Mesenchymal stem cell (in vitro differentiated cells and primary cell): ENCODE measurements around the gene CHEK2.

Experiments used
- DNase-seq: peaks from one replicate; pipeline ENCODE4 v3.0.0-alpha.2; 2013
- H2AFZ ChIP-seq: one replicate; pipeline ENCODE4 v1.6.1; 2013; ENCODE audit warnings: low read depth, mild to moderate bottlenecking, control low read depth, inconsistent platforms, low read length, moderate library complexity
- H2AK5ac ChIP-seq: 2 replicates; pipeline ENCODE4 v1.6.1; 2013; ENCODE audit warnings: low read length, moderate library complexity, mild to moderate bottlenecking, inconsistent platforms; ENCODE audit not compliant: severe bottlenecking
- H2BK120ac ChIP-seq: one replicate; pipeline ENCODE4 v1.6.1; 2013; ENCODE audit warnings: low read depth, mild to moderate bottlenecking, inconsistent platforms, low read length, moderate library complexity
- H2BK12ac ChIP-seq, 2 experiments: one replicate each; pipeline ENCODE4 v1.6.1; 2013; ENCODE audit warnings: inconsistent platforms in 2 of 2, low read length in 2 of 2, mild to moderate bottlenecking in 2 of 2, moderate library complexity in 2 of 2, control low read depth in 1 of 2
- H2BK15ac ChIP-seq: one replicate; pipeline ENCODE4 v1.6.1; 2013; ENCODE audit warnings: mild to moderate bottlenecking, low read depth, inconsistent platforms; ENCODE audit not compliant: poor library complexity, severe bottlenecking
- H2BK5ac ChIP-seq: 2 replicates; pipeline ENCODE4 v1.6.1; 2013; ENCODE audit warnings: low read depth, mild to moderate bottlenecking, low read length, control low read depth, inconsistent platforms; ENCODE audit not compliant: poor library complexity, severe bottlenecking
- H3K14ac ChIP-seq, 2 experiments: one replicate each; pipeline ENCODE4 v1.6.1; 2013; ENCODE audit warnings: inconsistent platforms in 2 of 2, low read length in 2 of 2, control low read depth in 1 of 2, mild to moderate bottlenecking in 1 of 2, moderate library complexity in 1 of 2
- H3K18ac ChIP-seq, 2 experiments: one replicate each; pipeline ENCODE4 v1.6.1; 2013; ENCODE audit warnings: inconsistent platforms in 2 of 2, low read length in 2 of 2, control low read depth in 1 of 2, low read depth in 1 of 2, mild to moderate bottlenecking in 1 of 2
- H3K23ac ChIP-seq, 2 experiments: one replicate each; pipeline ENCODE4 v1.6.1; 2013; ENCODE audit warnings: inconsistent platforms in 2 of 2, low read length in 2 of 2, mild to moderate bottlenecking in 2 of 2, moderate library complexity in 2 of 2, control low read depth in 1 of 2
- H3K27ac ChIP-seq: 2 replicates; pipeline ENCODE4 v1.5.1; 2013; ENCODE audit warnings: mild to moderate bottlenecking, moderate library complexity, low read length, control low read depth, inconsistent platforms; ENCODE audit not compliant: poor library complexity, severe bottlenecking
- H3K27me3 ChIP-seq, 2 experiments: 2 replicates each; pipeline versions ENCODE4 v1.6.1 to v1.7.0; 2013; ENCODE audit warnings: low read length in 2 of 2, mild to moderate bottlenecking in 2 of 2, moderate library complexity in 2 of 2, control low read depth in 1 of 2, inconsistent platforms in 1 of 2; ENCODE audit not compliant: control insufficient read depth in 1 of 2, insufficient read depth in 1 of 2
- H3K36me3 ChIP-seq, 2 experiments: 2 replicates each; pipeline versions ENCODE4 v1.6.1 to v1.7.0; 2013; ENCODE audit warnings: low read length in 2 of 2, control low read depth in 1 of 2, inconsistent platforms in 1 of 2, low read depth in 1 of 2, mild to moderate bottlenecking in 1 of 2; ENCODE audit not compliant: insufficient read depth in 2 of 2, control insufficient read depth in 1 of 2
- H3K4ac ChIP-seq, 2 experiments: one replicate each; pipeline ENCODE4 v1.6.1; 2013; ENCODE audit warnings: inconsistent platforms in 2 of 2, low read length in 2 of 2, mild to moderate bottlenecking in 2 of 2, moderate library complexity in 2 of 2, control low read depth in 1 of 2, low read depth in 1 of 2
- H3K4me1 ChIP-seq: 2 replicates; pipeline ENCODE4 v1.6.1; 2013; ENCODE audit warnings: low read depth, low read length, control low read depth; ENCODE audit not compliant: control insufficient read depth, insufficient read depth
- H3K4me2 ChIP-seq: 2 replicates; pipeline ENCODE4 v1.6.1; 2013; ENCODE audit warnings: low read length, mild to moderate bottlenecking, inconsistent platforms; ENCODE audit not compliant: poor library complexity, severe bottlenecking
- H3K4me3 ChIP-seq, 2 experiments: 2 replicates each; pipeline versions ENCODE4 v1.5.1 to v1.7.0; 2013; ENCODE audit warnings: low read length in 2 of 2, mild to moderate bottlenecking in 2 of 2, control low read depth in 1 of 2, low read depth in 1 of 2; ENCODE audit not compliant: insufficient read depth in 1 of 2
- H3K79me1 ChIP-seq: replicated peaks from 2 replicates; pipeline ENCODE4 v1.6.1; 2013; ENCODE audit warnings: mild to moderate bottlenecking, control low read depth, low read length, inconsistent platforms; ENCODE audit not compliant: poor library complexity, severe bottlenecking
- H3K9ac ChIP-seq: 2 replicates; pipeline ENCODE4 v1.7.0; 2013; ENCODE audit warnings: mild to moderate bottlenecking, low read length, moderate library complexity
- H3K9me3 ChIP-seq: 2 replicates; pipeline ENCODE4 v1.7.0; 2013; ENCODE audit warnings: mild to moderate bottlenecking, low read length; ENCODE audit not compliant: control insufficient read depth
- H4K8ac ChIP-seq: one replicate; pipeline ENCODE4 v1.6.1; 2013; ENCODE audit warnings: inconsistent platforms, mild to moderate bottlenecking, low read length, moderate library complexity
- H4K91ac ChIP-seq: one replicate; pipeline ENCODE4 v1.6.1; 2013; ENCODE audit warnings: mild to moderate bottlenecking, low read length, inconsistent platforms
- WGBS: methylation state at CpG from one replicate; pipeline ENCODE4 v1.1.7; 2013; ENCODE audit warnings: mixed read lengths; 5-methylcytosine and 5-hydroxymethylcytosine counted together

The CHEK2 gene

GRCh38 chr22:28674121-28674563 lies 67.5 kb downstream of the CHEK2 start:
- H3K79me1 ChIP-seq = peaks cover 10% of the 10 kb centered on the region
- H3K18ac ChIP-seq = no peak overlapping the region
- H2AFZ ChIP-seq = no peak overlapping the region
- H3K14ac ChIP-seq = no peak overlapping the region
- no peak overlapping the region for H3K4me2 ChIP-seq
- H3K27me3 ChIP-seq = no peaks in the 10 kb centered on the region
- no peak overlapping the region for H2BK12ac ChIP-seq
- H4K8ac ChIP-seq = no peak overlapping the region
- H2BK5ac ChIP-seq = no peak overlapping the region
- H3K4ac ChIP-seq = no peak overlapping the region
- H2BK120ac ChIP-seq = no peak overlapping the region
- DNase-seq = peak; percentile 71
- no peak overlapping the region for H3K27ac ChIP-seq
- H3K23ac ChIP-seq = no peak overlapping the region
- no peak overlapping the region for H3K4me3 ChIP-seq
- H3K9me3 ChIP-seq = no peaks in the 10 kb centered on the region
- no peak overlapping the region for H2AK5ac ChIP-seq
- H3K9ac ChIP-seq = no peak overlapping the region
- no peak overlapping the region for H2BK15ac ChIP-seq
- no peak overlapping the region for H4K91ac ChIP-seq
- H3K36me3 ChIP-seq = no peaks in the 10 kb centered on the region
- 34% methylated on average over 3 of the region's 3 CpGs for WGBS
- peaks cover 3% of the 10 kb centered on the region for H3K4me1 ChIP-seq

GRCh38 chr22:28670756-28671155 lies 70.9 kb downstream of the CHEK2 start:
- Histone ChIP-seq H3K79me1 (peaks cover 8% of the 10 kb centered on the region), H2BK5ac (no peak overlapping the region), H3K27ac (no peak overlapping the region), H4K91ac (no peak overlapping the region), H3K4ac (no peak overlapping the region), H2BK12ac (no peak overlapping the region), H3K18ac (no peak overlapping the region), H2BK15ac (no peak overlapping the region), H3K14ac (no peak overlapping the region), H3K9me3 (no peaks in the 10 kb centered on the region), H3K4me1 (no peaks in the 10 kb centered on the region), H3K9ac (no peak overlapping the region), H4K8ac (no peak overlapping the region), H2AFZ (no peak overlapping the region), H2BK120ac (no peak overlapping the region), H2AK5ac (no peak overlapping the region), H3K27me3 (no peaks in the 10 kb centered on the region), H3K23ac (no peak overlapping the region), H3K4me2 (no peak overlapping the region), H3K36me3 (no peaks in the 10 kb centered on the region), H3K4me3 (no peak overlapping the region)
- peak; percentile 20 for DNase-seq
- WGBS = 92% methylated on average over 3 of the region's 3 CpGs

- H3K79me1 ChIP-seq = peaks cover 8% of the 10 kb centered on the region
- no peak overlapping the region for H2BK5ac ChIP-seq
- H3K4me3 ChIP-seq = no peak overlapping the region
- no peak overlapping the region for H3K4me2 ChIP-seq
- no peak overlapping the region for H3K23ac ChIP-seq
- H2BK15ac ChIP-seq = no peak overlapping the region
- H2BK120ac ChIP-seq = no peak overlapping the region
- no peaks in the 10 kb centered on the region for H3K9me3 ChIP-seq
- H3K27ac ChIP-seq = no peak overlapping the region
- H3K4ac ChIP-seq = no peak overlapping the region
- H2AK5ac ChIP-seq = no peak overlapping the region
- H3K36me3 ChIP-seq = no peaks in the 10 kb centered on the region
- no peak overlapping the region for H3K9ac ChIP-seq
- H2AFZ ChIP-seq = no peak overlapping the region
- 100% methylated on average over 3 of the region's 4 CpGs for WGBS
- H4K91ac ChIP-seq = no peak overlapping the region
- H2BK12ac ChIP-seq = no peak overlapping the region
- no peak overlapping the region for H3K14ac ChIP-seq
- no peaks in the 10 kb centered on the region for H3K27me3 ChIP-seq
- H4K8ac ChIP-seq = no peak overlapping the region
- H3K4me1 ChIP-seq = no peaks in the 10 kb centered on the region
- H3K18ac ChIP-seq = no peak overlapping the region
- DNase-seq = peak; percentile 59
These were observed 71.5 kb downstream of the CHEK2 start for GRCh38 chr22:28670161-28670560.

DNA sequence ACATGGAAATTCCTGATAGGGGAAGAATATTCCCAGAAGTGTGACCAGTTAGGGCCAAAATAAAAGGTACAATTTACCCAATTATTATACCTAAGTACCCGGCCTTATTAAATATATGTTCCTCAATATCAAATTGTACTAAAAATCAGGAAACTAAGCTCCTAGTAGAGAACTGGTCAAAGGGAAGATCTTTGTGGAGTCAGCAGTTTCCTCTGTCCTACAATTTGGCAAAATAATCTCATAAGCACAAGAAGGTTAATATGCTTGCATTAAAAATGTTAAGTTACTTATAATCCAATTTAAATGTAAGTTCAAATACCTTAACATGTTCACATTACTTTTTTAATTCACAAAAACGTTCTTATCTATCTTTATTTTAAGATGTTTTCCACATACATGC lies 72.2 kb downstream of the CHEK2 start:
- no peak overlapping the region for H2AFZ ChIP-seq
- no peak overlapping the region for H2BK15ac ChIP-seq
- H3K27me3 ChIP-seq = no peaks in the 10 kb centered on the region
- no peak overlapping the region for H3K18ac ChIP-seq
- WGBS = 100% methylated on average over 1 of the region's 2 CpGs
- no peak overlapping the region for H3K27ac ChIP-seq
- H3K23ac ChIP-seq = no peak overlapping the region
- no peak overlapping the region for H3K4me3 ChIP-seq
- DNase-seq = no peak
- no peak overlapping the region for H4K91ac ChIP-seq
- H3K14ac ChIP-seq = no peak overlapping the region
- H2BK5ac ChIP-seq = no peak overlapping the region
- H3K9me3 ChIP-seq = no peaks in the 10 kb centered on the region
- no peak overlapping the region for H3K4me2 ChIP-seq
- no peaks in the 10 kb centered on the region for H3K36me3 ChIP-seq
- no peak overlapping the region for H2AK5ac ChIP-seq
- H3K79me1 ChIP-seq = peaks cover 8% of the 10 kb centered on the region
- no peak overlapping the region for H2BK12ac ChIP-seq
- no peaks in the 10 kb centered on the region for H3K4me1 ChIP-seq
- no peak overlapping the region for H2BK120ac ChIP-seq
- H3K9ac ChIP-seq = no peak overlapping the region
- H4K8ac ChIP-seq = no peak overlapping the region
- H3K4ac ChIP-seq = no peak overlapping the region
